DND-41 (cell line): ENCODE data around the gene TTLL11.

ENCODE experiments used
- CTCF ChIP-seq: IDR thresholded peaks from 2 replicates; pipeline ENCODE4 v1.5.1; 2012; ENCODE audit warnings: borderline replicate concordance, low read length, moderate library complexity, mild to moderate bottlenecking; ENCODE audit not compliant: poor library complexity, severe bottlenecking; ENCODE audit errors: extremely low read depth
- EZH2 ChIP-seq: IDR thresholded peaks from 3 replicates; pipeline ENCODE4 v1.6.1; 2012; ENCODE audit warnings: borderline replicate concordance, low read depth, mild to moderate bottlenecking, moderate library complexity, low read length, inconsistent platforms; ENCODE audit not compliant: severe bottlenecking

- TF ChIP-seq CTCF, result no peak
- TF ChIP-seq EZH2, result no peak
Measured at GRCh38 chr9:121837113-121837961, 255.8 kb downstream of the TTLL11 start.
